HL-60 (cell line): ENCODE results near the gene TMEM143.

Experiments
- DNase-seq, 2 experiments: peaks; one replicate each; pipeline ENCODE4 v3.0.0-alpha.2; 2010 to 2020; ENCODE audit warnings: low read depth in 1 of 2, low spot score in 1 of 2
- H3K27ac ChIP-seq: fragments of 250-450 bp; sonication (Bioruptor Pico); replicated peaks from 2 replicates; pipeline ENCODE4 v1.5.1; 2020; ENCODE audit warnings: mild to moderate bottlenecking, moderate library complexity
- H3K27me3 ChIP-seq: fragments of 250-450 bp; sonication (Bioruptor Pico); 2 replicates; pipeline ENCODE4 v1.5.1; 2021; ENCODE audit warnings: mild to moderate bottlenecking, moderate library complexity; ENCODE audit not compliant: insufficient read depth, poor library complexity, severe bottlenecking
- H3K4me3 ChIP-seq: replicated peaks from 2 replicates; pipeline ENCODE4 v1.5.1; 2011; ENCODE audit warnings: mild to moderate bottlenecking, control low read depth, low read length; ENCODE audit not compliant: insufficient read depth
- CTCF ChIP-seq: IDR thresholded peaks from one replicate; pipeline ENCODE4 v1.5.1; 2011; ENCODE audit warnings: low read length, control low read depth, inconsistent platforms; ENCODE audit not compliant: insufficient read depth
- GABPA ChIP-seq: IDR thresholded peaks from 2 replicates; pipeline ENCODE4 v1.6.1; 2012; ENCODE audit warnings: low read depth
- POLR2AphosphoS5 ChIP-seq: IDR thresholded peaks from 2 replicates; pipeline ENCODE4 v1.6.1; 2012; ENCODE audit warnings: low read depth
- SPI1 ChIP-seq: IDR thresholded peaks from 2 replicates; pipeline ENCODE4 v1.6.1; 2012; ENCODE audit warnings: low read depth, mild to moderate bottlenecking, borderline replicate concordance
- TF ChIP-seq, protein P1 (sequence below): IDR thresholded peaks from 2 replicates; pipeline ENCODE4 v1.6.1; 2012; ENCODE audit warnings: low read depth; ENCODE audit not compliant: insufficient replicate concordance

Gene TMEM143

DNA sequence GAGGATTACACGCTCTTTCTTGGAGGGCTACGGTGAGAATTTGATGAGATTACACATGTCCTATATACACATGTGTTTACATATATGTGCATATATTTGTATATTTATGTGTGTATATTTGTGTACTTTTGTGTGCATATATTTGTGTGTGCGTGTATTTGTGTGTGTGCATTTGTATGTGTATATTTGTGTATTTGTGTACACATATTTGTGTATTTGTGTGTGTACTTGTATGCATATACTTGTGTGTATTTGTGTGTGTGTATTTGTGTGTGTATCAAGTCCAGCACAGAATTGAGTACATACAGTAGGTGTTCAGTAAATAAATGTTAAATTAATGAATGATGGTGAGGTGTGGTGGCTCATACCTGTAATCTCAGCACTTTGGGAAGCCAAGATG, 1.8 kb downstream of the TMEM143 start:
- Histone ChIP-seq H3K27me3 (no peaks in the 10 kb centered on the region), H3K27ac (no peak overlapping the region), H3K4me3 (no peak overlapping the region)
- TF ChIP-seq SPI1, result no peak
- no peak for TF ChIP-seq POLR2AphosphoS5
- TF ChIP-seq, protein P1, sequence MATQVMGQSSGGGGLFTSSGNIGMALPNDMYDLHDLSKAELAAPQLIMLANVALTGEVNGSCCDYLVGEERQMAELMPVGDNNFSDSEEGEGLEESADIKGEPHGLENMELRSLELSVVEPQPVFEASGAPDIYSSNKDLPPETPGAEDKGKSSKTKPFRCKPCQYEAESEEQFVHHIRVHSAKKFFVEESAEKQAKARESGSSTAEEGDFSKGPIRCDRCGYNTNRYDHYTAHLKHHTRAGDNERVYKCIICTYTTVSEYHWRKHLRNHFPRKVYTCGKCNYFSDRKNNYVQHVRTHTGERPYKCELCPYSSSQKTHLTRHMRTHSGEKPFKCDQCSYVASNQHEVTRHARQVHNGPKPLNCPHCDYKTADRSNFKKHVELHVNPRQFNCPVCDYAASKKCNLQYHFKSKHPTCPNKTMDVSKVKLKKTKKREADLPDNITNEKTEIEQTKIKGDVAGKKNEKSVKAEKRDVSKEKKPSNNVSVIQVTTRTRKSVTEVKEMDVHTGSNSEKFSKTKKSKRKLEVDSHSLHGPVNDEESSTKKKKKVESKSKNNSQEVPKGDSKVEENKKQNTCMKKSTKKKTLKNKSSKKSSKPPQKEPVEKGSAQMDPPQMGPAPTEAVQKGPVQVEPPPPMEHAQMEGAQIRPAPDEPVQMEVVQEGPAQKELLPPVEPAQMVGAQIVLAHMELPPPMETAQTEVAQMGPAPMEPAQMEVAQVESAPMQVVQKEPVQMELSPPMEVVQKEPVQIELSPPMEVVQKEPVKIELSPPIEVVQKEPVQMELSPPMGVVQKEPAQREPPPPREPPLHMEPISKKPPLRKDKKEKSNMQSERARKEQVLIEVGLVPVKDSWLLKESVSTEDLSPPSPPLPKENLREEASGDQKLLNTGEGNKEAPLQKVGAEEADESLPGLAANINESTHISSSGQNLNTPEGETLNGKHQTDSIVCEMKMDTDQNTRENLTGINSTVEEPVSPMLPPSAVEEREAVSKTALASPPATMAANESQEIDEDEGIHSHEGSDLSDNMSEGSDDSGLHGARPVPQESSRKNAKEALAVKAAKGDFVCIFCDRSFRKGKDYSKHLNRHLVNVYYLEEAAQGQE, result no peak
- no peak for TF ChIP-seq GABPA
- TF ChIP-seq CTCF, result no peak
- DNase-seq, result no peak

DNA sequence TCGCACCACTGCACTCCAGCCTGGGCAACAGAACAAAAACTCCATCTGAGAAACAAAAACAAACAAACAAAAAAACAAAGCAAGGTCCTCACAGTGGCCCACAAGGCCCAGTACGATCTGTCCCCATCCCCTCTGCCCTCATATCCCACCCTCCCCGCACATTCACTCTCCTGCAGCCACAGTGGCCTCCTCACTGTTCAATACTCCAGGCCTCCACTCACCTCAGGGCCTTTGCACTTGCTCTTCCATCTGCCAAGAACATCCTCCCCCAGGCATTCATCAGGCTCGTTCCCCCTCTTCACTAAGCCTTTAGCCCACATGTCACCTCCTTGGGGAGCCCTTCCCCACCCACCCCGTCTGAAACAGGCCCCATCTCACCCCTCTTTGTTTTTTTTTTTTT, 4.6 kb downstream of the TMEM143 start:
- TF ChIP-seq GABPA (no peak), POLR2AphosphoS5 (no peak), SPI1 (no peak), CTCF (no peak)
- TF ChIP-seq, protein P1, result no peak
- no peak overlapping the region for H3K27ac ChIP-seq
- no peaks in the 10 kb centered on the region for H3K27me3 ChIP-seq
- no peak for DNase-seq
- no peak overlapping the region for H3K4me3 ChIP-seq

- no peak for DNase-seq
- no peak overlapping the region for H3K27ac ChIP-seq
- no peak overlapping the region for H3K4me3 ChIP-seq
- H3K27me3 ChIP-seq, result no peaks in the 10 kb centered on the region
- TF ChIP-seq POLR2AphosphoS5, result no peak
- no peak for TF ChIP-seq GABPA
- TF ChIP-seq, protein P1, result no peak
- no peak for TF ChIP-seq CTCF
- no peak for TF ChIP-seq SPI1
Observed at GRCh38 chr19:48355365-48355954, 8.3 kb downstream of the TMEM143 start.
